Choroid plexus epithelial cell (primary cell): Measurements from ENCODE around the gene SH3PXD2A.

ENCODE experiments used
- DNase-seq: peaks from one replicate; pipeline ENCODE4 v3.0.0-alpha.2; 2010; ENCODE audit warnings: low read depth
- H3K4me3 ChIP-seq: 2 replicates; pipeline ENCODE4 v1.5.1; 2011; ENCODE audit warnings: low read depth, mild to moderate bottlenecking, control low read depth, low read length, moderate library complexity
- TF ChIP-seq, protein P1 (sequence below): conservative IDR thresholded peaks from 2 replicates; pipeline ENCODE4 v1.5.1; 2011; ENCODE audit warnings: low read depth, mild to moderate bottlenecking, control low read depth, inconsistent platforms, low read length, moderate library complexity

Gene SH3PXD2A

DNA sequence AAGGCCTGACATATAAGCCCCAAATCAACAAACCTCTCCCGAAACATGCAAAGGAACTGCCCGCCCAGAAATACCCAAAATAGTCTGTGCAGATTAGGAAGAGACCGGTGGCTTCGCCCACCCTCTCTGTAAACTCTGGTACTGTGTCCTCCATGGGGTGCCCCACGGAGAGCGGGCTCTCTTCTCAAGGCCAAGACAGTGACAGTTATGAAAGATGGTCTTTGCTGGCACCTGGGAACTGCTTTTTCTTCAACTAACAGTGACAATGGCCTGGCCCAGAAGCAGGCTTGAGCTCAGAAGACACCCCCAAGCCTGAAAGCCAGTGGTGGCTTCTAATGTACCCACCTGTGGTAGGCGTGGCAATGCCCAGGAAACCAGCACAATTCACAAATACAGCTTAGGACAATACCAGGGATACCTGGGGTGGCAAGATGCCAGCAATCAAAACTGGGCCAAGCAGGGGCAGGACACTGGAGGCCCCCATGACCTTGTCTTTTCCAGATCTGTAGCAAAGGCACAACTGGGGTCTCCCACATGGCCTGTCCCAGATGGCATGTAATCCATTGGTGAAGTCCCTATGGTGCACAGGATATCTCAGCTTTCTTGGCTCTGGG, 254.3 kb downstream of the SH3PXD2A start:
- H3K4me3 ChIP-seq, result no peak overlapping the region
- TF ChIP-seq, protein P1, sequence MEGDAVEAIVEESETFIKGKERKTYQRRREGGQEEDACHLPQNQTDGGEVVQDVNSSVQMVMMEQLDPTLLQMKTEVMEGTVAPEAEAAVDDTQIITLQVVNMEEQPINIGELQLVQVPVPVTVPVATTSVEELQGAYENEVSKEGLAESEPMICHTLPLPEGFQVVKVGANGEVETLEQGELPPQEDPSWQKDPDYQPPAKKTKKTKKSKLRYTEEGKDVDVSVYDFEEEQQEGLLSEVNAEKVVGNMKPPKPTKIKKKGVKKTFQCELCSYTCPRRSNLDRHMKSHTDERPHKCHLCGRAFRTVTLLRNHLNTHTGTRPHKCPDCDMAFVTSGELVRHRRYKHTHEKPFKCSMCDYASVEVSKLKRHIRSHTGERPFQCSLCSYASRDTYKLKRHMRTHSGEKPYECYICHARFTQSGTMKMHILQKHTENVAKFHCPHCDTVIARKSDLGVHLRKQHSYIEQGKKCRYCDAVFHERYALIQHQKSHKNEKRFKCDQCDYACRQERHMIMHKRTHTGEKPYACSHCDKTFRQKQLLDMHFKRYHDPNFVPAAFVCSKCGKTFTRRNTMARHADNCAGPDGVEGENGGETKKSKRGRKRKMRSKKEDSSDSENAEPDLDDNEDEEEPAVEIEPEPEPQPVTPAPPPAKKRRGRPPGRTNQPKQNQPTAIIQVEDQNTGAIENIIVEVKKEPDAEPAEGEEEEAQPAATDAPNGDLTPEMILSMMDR, result no peak
- no peak for DNase-seq

- H3K4me3 ChIP-seq, result no peak overlapping the region
- TF ChIP-seq, protein P1, result no peak
- no peak for DNase-seq
Observed at GRCh38 chr10:103600325-103600724, 255.1 kb downstream of the SH3PXD2A start.

DNA sequence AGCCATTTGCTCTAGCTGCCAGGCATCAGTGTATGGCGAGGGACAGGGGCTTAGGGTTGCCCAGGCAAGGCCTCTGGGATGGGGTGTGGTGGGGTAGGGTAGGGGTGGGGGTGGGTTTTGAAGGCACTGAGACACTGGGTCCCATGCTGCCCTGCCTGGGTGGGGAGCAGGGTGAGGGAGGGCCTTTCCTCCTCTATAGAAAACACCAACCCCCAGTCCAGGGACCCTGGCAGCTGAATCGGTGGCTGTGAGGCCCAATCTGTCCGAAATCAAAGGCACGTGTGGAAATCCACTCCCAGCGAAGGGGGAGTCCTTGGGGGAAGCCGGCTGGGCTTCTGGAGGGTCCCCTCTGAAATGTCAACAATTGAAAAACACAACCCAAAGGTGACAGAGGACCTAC, 255.5 kb downstream of the SH3PXD2A start:
- DNase-seq, result no peak
- no peak overlapping the region for H3K4me3 ChIP-seq
- TF ChIP-seq, protein P1, result no peak

GRCh38 chr10:103599211-103599610, 256.2 kb downstream of the SH3PXD2A start:
- no peak for DNase-seq
- H3K4me3 ChIP-seq, result no peak overlapping the region
- TF ChIP-seq, protein P1, result no peak

- no peak overlapping the region for H3K4me3 ChIP-seq
- peak; percentile 79 for DNase-seq
- TF ChIP-seq, protein P1, result peak; percentile 82
Observed at GRCh38 chr10:103598654-103599115, 256.7 kb downstream of the SH3PXD2A start.

DNA sequence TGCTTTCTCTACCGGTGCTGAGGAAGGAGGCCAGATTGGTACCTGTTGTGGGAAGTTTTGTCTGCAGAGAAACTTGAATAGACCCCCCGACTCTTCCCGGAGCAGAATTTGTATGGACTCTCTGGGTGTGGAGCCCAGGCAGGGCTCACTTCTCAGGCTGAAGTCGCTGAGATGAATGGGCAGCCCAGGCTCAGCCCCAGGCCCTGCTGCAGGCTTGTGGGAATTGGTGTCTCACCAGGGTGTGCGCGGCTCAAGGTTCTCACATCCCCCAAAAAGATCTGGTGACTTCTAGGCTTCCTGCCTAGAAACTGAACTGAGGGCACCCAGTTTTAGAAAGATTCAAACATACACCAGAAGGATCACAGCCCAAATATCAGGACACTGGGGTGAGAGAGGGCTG, 258.4 kb downstream of the SH3PXD2A start:
- DNase-seq, result no peak
- TF ChIP-seq, protein P1, result no peak
- no peak overlapping the region for H3K4me3 ChIP-seq
